Chondrocyte (in vitro differentiated cells): ENCODE results near the gene SMC6. TPM values are rescaled to one million over a fixed set of nuclear protein-coding genes. Genes with fewer than 3 reads are reported as not detected.

Source experiments
- DNase-seq: peaks from one replicate; pipeline ENCODE4 v3.0.0; 2021; ENCODE audit warnings: mixed read lengths, low spot score
- H3K27ac Mint-ChIP-seq: one replicate; pipeline ENCODE4 v1.8.0; 2021; ENCODE audit warnings: mild to moderate bottlenecking, moderate library complexity, mixed read lengths; ENCODE audit not compliant: unreplicated experiment
- H3K27me3 Mint-ChIP-seq: 2 replicates; pipeline ENCODE4 v1.8.0; 2021; ENCODE audit warnings: low read depth, mixed read lengths
- H3K36me3 Mint-ChIP-seq: 2 replicates; pipeline ENCODE4 v1.8.0; 2021; ENCODE audit warnings: low read depth, mixed read lengths
- H3K4me1 Mint-ChIP-seq: 2 replicates; pipeline ENCODE4 v1.8.0; 2021; ENCODE audit warnings: low read depth, mild to moderate bottlenecking, mixed read lengths
- H3K4me3 Mint-ChIP-seq: one replicate; pipeline ENCODE4 v1.8.0; 2021; ENCODE audit warnings: mild to moderate bottlenecking, moderate library complexity, mixed read lengths; ENCODE audit not compliant: unreplicated experiment
- H3K9me3 Mint-ChIP-seq: 2 replicates; pipeline ENCODE4 v1.8.0; 2021; ENCODE audit warnings: low read depth, mixed read lengths
- total RNA-seq: library from RNA; stranded (reverse); gene quantifications from 3 replicates; pipeline ENCODE4 v1.2.1, GENCODE V29; 2021
- TF ChIP-seq, protein P1 (sequence below): fragments of 200-600 bp; sonication (generic); IDR thresholded peaks from 2 replicates; pipeline ENCODE4 v1.5.0; 2021; ENCODE audit warnings: antibody characterized with exemption, mild to moderate bottlenecking, moderate library complexity

The SMC6 gene
- total RNA-seq, 1 donor from 2014 or later = 21.0 TPM

DNA sequence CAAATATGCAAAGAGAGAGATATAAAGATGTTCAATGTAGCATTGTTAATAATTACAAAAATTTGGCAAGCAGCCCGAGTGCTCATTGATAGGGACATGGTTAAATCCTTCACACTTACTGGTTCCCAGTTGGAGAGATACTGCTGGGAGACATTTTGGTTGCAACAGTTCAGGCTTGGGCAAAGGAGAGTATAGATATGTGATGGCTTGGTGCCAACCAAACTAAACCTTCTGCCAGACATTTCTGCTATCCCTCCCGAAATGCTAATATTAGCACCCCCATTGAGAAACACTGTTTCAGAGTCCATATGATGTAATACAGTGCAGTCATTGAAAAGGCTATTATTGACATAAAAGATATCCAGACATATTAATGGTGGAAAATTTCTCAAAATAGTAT is 11.8 kb upstream of the SMC6 start:
- Mint-ChIP-seq H3K36me3 (peaks cover 7% of the 10 kb centered on the region), H3K4me3 (no peak overlapping the region), H3K27me3 (no peaks in the 10 kb centered on the region), H3K27ac (no peak overlapping the region), H3K9me3 (no peaks in the 10 kb centered on the region), H3K4me1 (peaks cover 5% of the 10 kb centered on the region)
- TF ChIP-seq, protein P1, sequence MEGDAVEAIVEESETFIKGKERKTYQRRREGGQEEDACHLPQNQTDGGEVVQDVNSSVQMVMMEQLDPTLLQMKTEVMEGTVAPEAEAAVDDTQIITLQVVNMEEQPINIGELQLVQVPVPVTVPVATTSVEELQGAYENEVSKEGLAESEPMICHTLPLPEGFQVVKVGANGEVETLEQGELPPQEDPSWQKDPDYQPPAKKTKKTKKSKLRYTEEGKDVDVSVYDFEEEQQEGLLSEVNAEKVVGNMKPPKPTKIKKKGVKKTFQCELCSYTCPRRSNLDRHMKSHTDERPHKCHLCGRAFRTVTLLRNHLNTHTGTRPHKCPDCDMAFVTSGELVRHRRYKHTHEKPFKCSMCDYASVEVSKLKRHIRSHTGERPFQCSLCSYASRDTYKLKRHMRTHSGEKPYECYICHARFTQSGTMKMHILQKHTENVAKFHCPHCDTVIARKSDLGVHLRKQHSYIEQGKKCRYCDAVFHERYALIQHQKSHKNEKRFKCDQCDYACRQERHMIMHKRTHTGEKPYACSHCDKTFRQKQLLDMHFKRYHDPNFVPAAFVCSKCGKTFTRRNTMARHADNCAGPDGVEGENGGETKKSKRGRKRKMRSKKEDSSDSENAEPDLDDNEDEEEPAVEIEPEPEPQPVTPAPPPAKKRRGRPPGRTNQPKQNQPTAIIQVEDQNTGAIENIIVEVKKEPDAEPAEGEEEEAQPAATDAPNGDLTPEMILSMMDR = no peak
- no peak for DNase-seq

DNA sequence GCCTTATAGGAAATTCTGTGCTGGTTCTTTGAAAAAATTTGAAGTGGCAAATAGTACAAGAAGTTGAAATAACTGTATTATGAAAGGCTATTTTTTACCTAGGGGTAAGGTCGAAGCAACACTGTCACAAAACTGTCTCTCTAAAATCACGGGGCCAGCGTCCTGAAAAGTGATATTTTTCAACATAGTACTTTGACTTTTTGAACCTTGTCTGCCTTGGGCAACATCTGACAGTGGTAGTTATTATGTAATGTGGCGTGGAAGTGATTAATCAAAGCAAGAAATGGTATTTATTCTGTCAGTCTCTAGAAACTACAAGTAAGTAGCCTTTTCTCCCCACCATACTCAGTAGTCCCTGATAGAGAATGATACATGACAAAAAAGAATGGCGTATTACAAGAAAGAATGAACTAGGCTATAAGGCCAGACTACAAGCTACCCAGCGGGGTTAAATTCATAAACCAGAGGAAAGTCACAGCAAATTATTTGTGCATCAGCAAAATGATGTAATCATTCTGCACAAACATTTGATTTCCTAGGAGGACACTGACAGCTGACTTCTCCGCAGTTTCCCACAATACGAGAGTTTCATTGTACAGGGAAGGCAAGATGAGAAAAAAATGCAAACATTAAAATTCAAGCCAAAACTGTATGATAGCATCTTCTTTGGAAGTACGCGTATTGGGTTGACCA is 10.2 kb upstream of the SMC6 start:
- H3K27ac Mint-ChIP-seq = no peak overlapping the region
- H3K4me3 Mint-ChIP-seq = no peak overlapping the region
- peaks cover 7% of the 10 kb centered on the region for H3K36me3 Mint-ChIP-seq
- no peaks in the 10 kb centered on the region for H3K27me3 Mint-ChIP-seq
- no peaks in the 10 kb centered on the region for H3K9me3 Mint-ChIP-seq
- no peak for DNase-seq
- peaks cover 5% of the 10 kb centered on the region for H3K4me1 Mint-ChIP-seq
- TF ChIP-seq, protein P1 = no peak

DNA sequence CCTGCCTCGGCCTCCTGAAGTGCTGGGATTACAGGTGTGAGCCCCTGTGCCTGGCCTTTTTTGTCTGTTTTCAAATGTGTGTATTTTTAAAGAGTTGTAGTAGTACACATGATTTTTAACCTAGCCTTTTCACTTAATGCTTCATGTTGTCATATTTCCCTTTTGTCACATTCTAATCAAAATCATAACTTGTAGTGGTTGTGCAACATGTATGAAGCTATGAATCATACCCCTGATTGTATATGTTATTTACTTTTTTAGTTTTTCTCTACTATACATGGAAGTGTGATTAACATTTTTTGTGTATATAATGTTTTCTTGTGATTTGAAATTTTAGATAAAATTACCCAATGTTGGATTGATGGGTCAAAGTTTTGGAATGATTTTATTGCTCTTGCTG is 8.8 kb upstream of the SMC6 start:
- H3K27ac Mint-ChIP-seq = no peak overlapping the region

DNA sequence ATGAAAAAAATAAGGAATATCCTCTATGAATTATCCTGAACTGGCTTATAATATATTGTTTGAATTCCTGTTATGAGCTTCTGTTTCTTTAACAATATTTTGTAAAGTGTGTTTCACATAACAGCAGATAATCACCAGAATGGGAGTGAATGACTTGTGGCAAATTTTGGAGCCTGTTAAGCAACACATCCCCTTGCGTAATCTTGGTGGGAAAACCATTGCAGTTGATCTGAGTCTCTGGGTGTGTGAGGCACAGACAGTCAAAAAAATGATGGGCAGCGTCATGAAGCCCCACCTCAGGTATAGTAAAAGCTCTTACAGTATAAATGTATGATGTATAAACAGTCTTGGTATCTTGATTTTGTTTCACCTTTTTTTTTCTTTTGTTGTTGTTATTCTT is 6.2 kb upstream of the SMC6 start:
- peaks cover 5% of the 10 kb centered on the region for H3K36me3 Mint-ChIP-seq
- no peak overlapping the region for H3K27ac Mint-ChIP-seq
- H3K27me3 Mint-ChIP-seq = no peaks in the 10 kb centered on the region
- H3K4me3 Mint-ChIP-seq = no peak overlapping the region
- no peaks in the 10 kb centered on the region for H3K9me3 Mint-ChIP-seq
- no peak for DNase-seq
- H3K4me1 Mint-ChIP-seq = peaks cover 20% of the 10 kb centered on the region
- TF ChIP-seq, protein P1 = no peak

More for the DNA sequence above, 8.8 kb upstream of the SMC6 start:
- no peak for DNase-seq
- Mint-ChIP-seq H3K27me3 (no peaks in the 10 kb centered on the region), H3K4me1 (peaks cover 11% of the 10 kb centered on the region), H3K4me3 (no peak overlapping the region), H3K9me3 (no peaks in the 10 kb centered on the region), H3K36me3 (peaks cover 7% of the 10 kb centered on the region)
- TF ChIP-seq, protein P1 = no peak

DNA sequence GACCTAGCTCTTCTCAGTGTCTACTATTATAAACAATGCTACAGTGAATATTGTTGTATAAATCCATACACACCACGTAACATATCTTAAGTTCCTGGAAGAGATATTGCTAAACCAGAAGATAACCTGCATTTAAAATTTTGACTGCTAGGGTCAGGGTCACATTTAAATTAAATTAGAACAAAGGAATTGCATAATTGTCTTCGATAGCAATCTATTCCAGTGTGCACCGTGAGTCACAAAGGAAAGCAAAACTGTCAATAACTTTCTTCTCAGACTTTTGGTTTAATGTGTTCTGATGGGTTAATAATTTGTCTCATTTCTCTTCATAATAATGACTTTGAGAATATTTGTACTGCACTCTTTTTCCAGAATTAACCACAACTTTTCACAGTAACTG is 4.5 kb upstream of the SMC6 start:
- DNase-seq = no peak
- Mint-ChIP-seq H3K9me3 (no peaks in the 10 kb centered on the region), H3K4me3 (no peak overlapping the region)

More for the DNA sequence above, 4.5 kb upstream of the SMC6 start:
- TF ChIP-seq, protein P1 = no peak
- Mint-ChIP-seq H3K36me3 (peaks cover 2% of the 10 kb centered on the region), H3K4me1 (peaks cover 24% of the 10 kb centered on the region), H3K27me3 (no peaks in the 10 kb centered on the region), H3K27ac (no peak overlapping the region)
